DND-41 (cell line): ENCODE measurements around the gene KEAP1.
A peak's percentile ranks its signal among the peaks of the same experiment; 100 is the strongest.
"Not testable (repeated sequence)": the region's sequence is repeated elsewhere in the genome, so short reads cannot be mapped to it uniquely, and the experiment has no call there.

Experiments
- ATAC-seq: fragments of 200-7000 bp; cut with Tn5 transposase; 3 replicates; pipeline ENCODE4 v1.9.1; 2021; ENCODE audit warnings: low read depth; ENCODE audit not compliant: insufficient read depth
- DNase-seq: peaks from one replicate; pipeline ENCODE4 v3.0.0-alpha.2; 2020
- H2AFZ ChIP-seq: 2 replicates; pipeline ENCODE4 v1.6.0; 2012; ENCODE audit warnings: low read depth, low read length
- H3K27ac ChIP-seq: 2 replicates; pipeline ENCODE4 v1.5.1; 2012; ENCODE audit warnings: low read length, inconsistent platforms
- H3K27me3 ChIP-seq: fragments of 200-600 bp; sonication (generic); 2 replicates; pipeline ENCODE4 v1.6.0; 2012; ENCODE audit warnings: low read length, mild to moderate bottlenecking, inconsistent platforms; ENCODE audit not compliant: insufficient read depth, poor library complexity
- H3K36me3 ChIP-seq: 2 replicates; pipeline ENCODE4 v1.5.1; 2012; ENCODE audit warnings: low read length, inconsistent platforms; ENCODE audit not compliant: insufficient read depth
- H3K4me1 ChIP-seq: 2 replicates; pipeline ENCODE4 v1.5.1; 2012; ENCODE audit warnings: mild to moderate bottlenecking, low read length; ENCODE audit not compliant: insufficient read depth
- H3K4me2 ChIP-seq: 2 replicates; pipeline ENCODE4 v1.6.0; 2012; ENCODE audit warnings: mild to moderate bottlenecking, moderate library complexity, low read length, inconsistent platforms; ENCODE audit not compliant: insufficient read depth
- H3K4me3 ChIP-seq, 2 experiments: fragments of 200-600 bp in 1 of 2; shearing (Covaris generic) in 1 of 2; 2 replicates each; pipeline ENCODE4 v1.5.1; 2012 to 2016; ENCODE audit warnings: inconsistent platforms in 2 of 2, low read length in 2 of 2, mild to moderate bottlenecking in 2 of 2, low read depth in 1 of 2, moderate library complexity in 1 of 2
- H3K79me2 ChIP-seq: 2 replicates; pipeline ENCODE4 v1.6.0; 2012; ENCODE audit warnings: low read length, inconsistent platforms; ENCODE audit not compliant: insufficient read depth
- H3K9ac ChIP-seq: 2 replicates; pipeline ENCODE4 v1.6.0; 2012; ENCODE audit warnings: low read depth, mild to moderate bottlenecking, inconsistent platforms, low read length, moderate library complexity
- H3K9me3 ChIP-seq: 2 replicates; pipeline ENCODE4 v1.5.1; 2012; ENCODE audit warnings: low read length, moderate library complexity, mild to moderate bottlenecking, inconsistent platforms; ENCODE audit not compliant: insufficient read depth, severe bottlenecking
- H4K20me1 ChIP-seq: 2 replicates; pipeline ENCODE4 v1.6.0; 2012; ENCODE audit warnings: low read length; ENCODE audit not compliant: insufficient read depth
- EZH2 ChIP-seq: IDR thresholded peaks from 3 replicates; pipeline ENCODE4 v1.6.1; 2012; ENCODE audit warnings: borderline replicate concordance, low read depth, mild to moderate bottlenecking, moderate library complexity, low read length, inconsistent platforms; ENCODE audit not compliant: severe bottlenecking
- TF ChIP-seq, protein P1 (sequence below): IDR thresholded peaks from 2 replicates; pipeline ENCODE4 v1.5.1; 2012; ENCODE audit warnings: borderline replicate concordance, low read length, moderate library complexity, mild to moderate bottlenecking; ENCODE audit not compliant: poor library complexity, severe bottlenecking; ENCODE audit errors: extremely low read depth

Gene KEAP1

GRCh38 chr19:10543059-10543419 is 39.9 kb upstream of the KEAP1 start:
- Histone ChIP-seq H4K20me1 (peaks cover 8% of the 10 kb centered on the region; the same call in 1 of the 2 replicates), H3K9ac (peak overlapping the region; percentile 98; the same call in 1 of the 2 replicates), H3K79me2 (peaks cover 35% of the 10 kb centered on the region), H3K36me3 (peaks cover 23% of the 10 kb centered on the region), H3K4me3 (peak overlapping the region in 1 of 2 experiments; percentile 91; a peak in 2 of 4 replicates), H3K27me3 (no peaks in the 10 kb centered on the region), H3K9me3 (no peaks in the 10 kb centered on the region), H2AFZ (peak overlapping the region; percentile 35; the same call in 1 of the 2 replicates), H3K4me2 (peak overlapping the region; percentile 94), H3K4me1 (peaks cover 25% of the 10 kb centered on the region), H3K27ac (no peak overlapping the region)
- ATAC-seq (no peak), DNase-seq (no peak)
- TF ChIP-seq EZH2: no peak
- TF ChIP-seq, protein P1, sequence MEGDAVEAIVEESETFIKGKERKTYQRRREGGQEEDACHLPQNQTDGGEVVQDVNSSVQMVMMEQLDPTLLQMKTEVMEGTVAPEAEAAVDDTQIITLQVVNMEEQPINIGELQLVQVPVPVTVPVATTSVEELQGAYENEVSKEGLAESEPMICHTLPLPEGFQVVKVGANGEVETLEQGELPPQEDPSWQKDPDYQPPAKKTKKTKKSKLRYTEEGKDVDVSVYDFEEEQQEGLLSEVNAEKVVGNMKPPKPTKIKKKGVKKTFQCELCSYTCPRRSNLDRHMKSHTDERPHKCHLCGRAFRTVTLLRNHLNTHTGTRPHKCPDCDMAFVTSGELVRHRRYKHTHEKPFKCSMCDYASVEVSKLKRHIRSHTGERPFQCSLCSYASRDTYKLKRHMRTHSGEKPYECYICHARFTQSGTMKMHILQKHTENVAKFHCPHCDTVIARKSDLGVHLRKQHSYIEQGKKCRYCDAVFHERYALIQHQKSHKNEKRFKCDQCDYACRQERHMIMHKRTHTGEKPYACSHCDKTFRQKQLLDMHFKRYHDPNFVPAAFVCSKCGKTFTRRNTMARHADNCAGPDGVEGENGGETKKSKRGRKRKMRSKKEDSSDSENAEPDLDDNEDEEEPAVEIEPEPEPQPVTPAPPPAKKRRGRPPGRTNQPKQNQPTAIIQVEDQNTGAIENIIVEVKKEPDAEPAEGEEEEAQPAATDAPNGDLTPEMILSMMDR: no peak

GRCh38 chr19:10539016-10539415 is 35.9 kb upstream of the KEAP1 start:
- H3K27me3 ChIP-seq, ATAC-seq, H3K27ac ChIP-seq, DNase-seq, H3K4me1 ChIP-seq, H3K9me3 ChIP-seq, H4K20me1 ChIP-seq, H3K4me3 ChIP-seq, H2AFZ ChIP-seq, H3K79me2 ChIP-seq, H3K9ac ChIP-seq, H3K4me2 ChIP-seq, H3K36me3 ChIP-seq: not testable (repeated sequence)

GRCh38 chr19:10538204-10538983 is 35.2 kb upstream of the KEAP1 start:
- no peak overlapping the region for H3K4me3 ChIP-seq

DNA sequence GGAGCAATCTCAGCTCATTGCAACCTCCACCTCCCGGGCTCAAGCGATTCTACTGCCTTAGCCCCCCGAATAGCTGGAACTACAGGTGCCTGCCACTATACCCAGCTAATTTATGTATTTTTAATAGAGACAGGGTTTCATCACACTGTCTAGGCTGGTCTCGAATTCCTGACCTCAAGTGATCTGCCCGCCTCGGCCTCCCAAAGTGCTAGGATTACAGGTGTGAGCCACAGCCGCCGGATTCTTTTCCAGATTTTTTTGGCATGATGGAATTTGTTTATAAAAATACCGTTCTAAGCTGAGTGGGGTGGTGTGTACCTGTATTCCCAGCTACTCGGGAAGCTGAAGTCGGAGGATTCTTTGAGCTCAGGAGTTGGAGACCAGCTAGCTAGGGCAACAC is 34.5 kb upstream of the KEAP1 start:
- Histone ChIP-seq H3K9me3 (no peaks in the 10 kb centered on the region), H2AFZ (no peak overlapping the region), H3K79me2 (no peaks in the 10 kb centered on the region), H3K27ac (no peak overlapping the region), H3K36me3 (no peaks in the 10 kb centered on the region), H4K20me1 (no peaks in the 10 kb centered on the region), H3K4me3 (no peak overlapping the region), H3K4me2 (no peak overlapping the region), H3K27me3 (no peaks in the 10 kb centered on the region), H3K4me1 (no peaks in the 10 kb centered on the region), H3K9ac (no peak overlapping the region)
- no peak for DNase-seq
- no peak for ATAC-seq
- no peak for TF ChIP-seq EZH2
- TF ChIP-seq, protein P1: no peak

More at GRCh38 chr19:10538204-10538983, 35.2 kb upstream of the KEAP1 start:
- Histone ChIP-seq H2AFZ (no peak overlapping the region), H3K79me2 (no peaks in the 10 kb centered on the region), H3K9ac (no peak overlapping the region), H4K20me1 (no peaks in the 10 kb centered on the region), H3K27me3 (no peaks in the 10 kb centered on the region), H3K36me3 (no peaks in the 10 kb centered on the region), H3K4me2 (no peak overlapping the region), H3K4me1 (peaks cover 4% of the 10 kb centered on the region), H3K27ac (no peak overlapping the region), H3K9me3 (no peaks in the 10 kb centered on the region)
- TF ChIP-seq, protein P1: no peak
- TF ChIP-seq EZH2: no peak
- DNase-seq (no peak), ATAC-seq (no peak)
